COLO668 (cell line): ENCODE measurements around the gene CACNA2D1.

Experiments used
- DNase-seq: peaks from one replicate; lab custom pipeline; 2025; ENCODE audit not compliant: unreplicated experiment; lab: John Stamatoyannopoulos, UW

Gene CACNA2D1

DNA sequence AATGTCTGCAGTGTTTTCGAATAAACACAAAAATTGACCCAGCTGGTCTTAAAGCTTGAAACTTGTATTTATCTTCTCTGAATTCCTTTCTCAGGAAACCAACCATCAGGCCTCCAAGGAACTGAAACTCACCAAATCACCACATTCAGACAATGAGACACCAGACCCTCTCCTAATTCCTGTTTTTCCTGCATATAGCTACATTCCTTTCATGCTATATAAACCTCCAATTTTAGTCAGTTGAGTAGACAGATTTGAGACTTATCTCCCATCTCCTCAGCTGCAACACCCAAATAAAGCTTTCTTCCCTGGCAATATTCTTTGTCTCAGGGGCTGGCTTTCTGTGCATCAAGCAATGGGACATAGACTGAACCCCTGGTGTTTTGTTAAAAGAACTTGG, 317.0 kb downstream of the CACNA2D1 start:
- DNase-seq, result no peak

DNA sequence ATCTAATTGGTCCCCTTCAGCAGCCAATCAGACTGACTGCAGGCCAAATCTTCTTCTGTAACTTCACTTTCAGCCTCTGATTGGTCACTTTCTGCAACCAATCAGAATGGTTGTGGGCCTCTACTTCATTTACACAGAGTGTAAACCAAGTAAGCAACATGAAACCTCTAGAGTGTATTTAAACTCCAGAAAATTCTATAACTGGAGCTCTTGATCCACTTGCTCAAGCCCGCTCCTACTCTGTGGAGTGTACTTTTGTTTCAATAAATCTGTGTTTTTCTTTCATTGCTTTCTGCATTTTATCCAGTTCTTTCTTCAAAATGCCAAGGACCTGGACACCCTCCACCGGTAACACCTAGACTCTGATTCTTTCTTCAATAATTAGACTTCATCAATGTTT, 319.1 kb downstream of the CACNA2D1 start:
- DNase-seq, result no peak

DNA sequence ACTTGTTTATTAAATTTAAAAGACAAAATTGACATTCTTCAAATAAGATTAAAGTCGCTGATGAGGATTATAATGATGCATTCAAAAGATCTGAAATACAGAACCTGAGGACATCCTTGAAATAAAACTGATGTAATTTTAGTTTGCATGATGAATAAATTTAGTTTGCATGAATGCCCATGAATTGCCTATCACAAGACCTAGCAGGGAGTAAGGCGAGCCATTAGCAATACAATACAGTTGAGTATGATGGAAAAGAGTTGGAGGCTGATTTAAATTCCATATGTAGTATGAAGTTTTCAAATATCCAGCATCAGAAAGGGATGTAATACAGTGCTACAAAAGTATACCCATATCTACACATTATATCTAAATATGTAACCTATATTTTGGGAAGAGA, 321.3 kb downstream of the CACNA2D1 start:
- no peak for DNase-seq

DNA sequence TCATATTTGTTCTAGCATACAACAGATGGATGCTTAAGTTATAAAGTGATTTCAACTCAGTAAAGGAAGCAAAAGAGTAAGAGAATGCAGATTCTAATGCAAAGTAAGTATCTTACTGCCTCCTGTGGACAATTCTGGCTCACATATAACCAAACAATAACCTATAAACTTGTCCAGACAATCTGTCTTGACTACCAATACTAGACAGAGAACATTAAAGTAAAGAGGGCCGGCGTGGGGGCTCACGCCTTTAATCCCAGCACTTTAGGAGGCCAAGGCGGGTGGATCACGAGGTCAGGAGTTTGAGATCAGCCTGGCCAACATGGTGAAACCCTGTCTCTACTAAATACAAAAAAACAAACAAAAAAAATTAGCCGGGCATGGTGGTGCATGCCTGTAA, 329.3 kb downstream of the CACNA2D1 start:
- DNase-seq, result no peak

DNA sequence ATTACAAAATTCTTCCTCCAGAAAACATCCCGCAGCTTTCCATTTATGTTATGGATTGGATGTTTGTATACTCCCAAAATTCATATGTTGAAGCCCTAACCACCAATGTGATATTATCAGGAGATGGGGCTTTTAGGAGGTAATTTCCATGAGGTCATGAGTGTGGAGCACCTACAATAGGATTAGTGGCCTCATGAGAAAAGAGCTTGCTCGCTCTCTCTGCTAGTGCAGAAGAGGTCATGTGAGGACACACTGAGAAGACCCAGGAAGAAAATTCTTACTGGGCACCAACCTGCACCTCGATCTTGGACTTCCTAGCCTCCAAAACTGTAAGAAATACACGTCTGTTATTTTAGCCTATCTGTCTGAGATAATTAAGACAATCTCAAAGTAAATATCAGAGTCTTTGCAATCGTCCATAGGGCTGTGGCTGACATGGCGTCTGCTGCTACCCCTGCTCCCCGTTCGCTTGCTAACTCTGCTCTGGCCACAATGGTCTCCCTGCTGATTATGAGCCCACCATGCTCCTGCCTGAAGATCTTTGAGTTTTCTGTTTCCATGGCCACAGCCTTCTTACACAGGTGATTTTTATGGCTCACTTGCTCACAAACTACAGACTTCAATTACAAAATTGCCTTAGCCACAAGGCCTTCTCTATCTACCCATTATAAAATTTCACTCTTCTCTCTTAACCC, 333.3 kb downstream of the CACNA2D1 start:
- DNase-seq, result no peak

DNA sequence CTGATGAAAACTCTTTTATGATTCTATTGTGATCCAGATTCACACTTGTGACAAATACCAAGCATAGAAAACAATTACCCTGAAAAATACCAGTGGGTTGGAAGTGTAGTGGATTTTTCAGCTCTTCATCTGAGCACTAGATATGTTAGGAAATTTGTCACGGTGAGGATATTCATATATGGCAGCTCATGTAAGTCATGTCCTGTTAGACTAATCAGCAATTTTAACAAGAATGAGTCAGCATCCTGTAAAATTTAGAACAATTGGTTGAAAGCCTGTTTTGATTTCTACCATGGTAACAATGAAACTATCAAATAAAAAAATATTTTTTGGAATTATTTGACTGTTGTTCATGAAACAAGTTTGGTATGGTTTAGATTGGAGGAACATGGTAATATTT, 334.3 kb downstream of the CACNA2D1 start:
- no peak for DNase-seq

DNA sequence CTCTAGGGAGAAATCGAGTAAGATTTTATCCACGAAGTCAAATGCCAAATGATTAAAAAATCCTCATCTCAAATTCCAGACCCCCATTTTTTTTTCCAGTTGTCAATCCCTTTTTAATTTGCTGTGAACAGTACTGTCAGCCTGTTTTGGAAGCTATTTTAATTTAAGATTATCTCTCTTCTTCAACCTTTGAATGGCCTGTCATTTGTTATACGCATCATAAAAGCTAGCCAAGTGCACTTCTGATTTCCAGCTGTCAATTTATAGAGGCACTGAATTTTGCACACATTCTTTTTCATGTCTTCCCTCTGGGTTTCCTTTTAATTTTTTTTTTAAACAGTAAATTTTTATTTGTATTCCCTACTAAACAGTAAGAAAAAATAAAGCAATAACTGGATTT, 337.4 kb downstream of the CACNA2D1 start:
- no peak for DNase-seq

DNA sequence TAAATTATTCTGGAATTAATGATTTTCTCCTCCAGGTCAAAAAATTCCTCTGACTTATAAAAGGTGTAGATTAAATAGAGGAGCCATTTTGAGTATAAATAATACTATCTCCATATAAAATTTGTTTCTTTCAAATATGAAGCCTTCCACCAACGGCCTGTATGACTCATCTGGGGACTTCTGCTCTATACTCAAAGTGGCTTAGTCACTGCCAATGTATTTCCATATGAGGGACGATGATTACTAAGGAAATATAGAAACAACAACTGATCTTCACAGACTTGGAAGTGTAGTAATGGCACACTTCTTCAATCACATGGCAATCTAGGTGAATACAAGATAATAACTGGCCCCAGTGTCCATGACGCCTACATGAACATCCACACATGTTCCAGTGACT, 338.1 kb downstream of the CACNA2D1 start:
- DNase-seq, result no peak

DNA sequence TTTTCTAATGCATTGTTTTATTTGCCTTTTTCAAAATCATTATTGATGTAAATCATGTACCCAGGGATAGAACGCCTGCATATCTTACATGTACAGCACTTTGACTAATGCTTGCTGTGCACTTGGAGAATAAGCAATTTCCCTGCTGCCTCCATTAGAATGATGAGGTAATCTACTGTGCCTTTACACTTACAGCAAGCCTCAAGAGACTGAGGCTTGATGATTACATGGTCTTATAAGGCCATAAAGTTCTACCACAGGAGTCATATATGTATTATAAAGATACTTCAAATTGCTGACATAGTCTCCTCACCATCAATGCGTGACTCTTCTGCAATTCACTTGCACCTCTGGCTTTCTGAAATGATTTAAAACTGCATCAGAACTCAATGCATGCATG, 345.2 kb downstream of the CACNA2D1 start:
- DNase-seq, result no peak

DNA sequence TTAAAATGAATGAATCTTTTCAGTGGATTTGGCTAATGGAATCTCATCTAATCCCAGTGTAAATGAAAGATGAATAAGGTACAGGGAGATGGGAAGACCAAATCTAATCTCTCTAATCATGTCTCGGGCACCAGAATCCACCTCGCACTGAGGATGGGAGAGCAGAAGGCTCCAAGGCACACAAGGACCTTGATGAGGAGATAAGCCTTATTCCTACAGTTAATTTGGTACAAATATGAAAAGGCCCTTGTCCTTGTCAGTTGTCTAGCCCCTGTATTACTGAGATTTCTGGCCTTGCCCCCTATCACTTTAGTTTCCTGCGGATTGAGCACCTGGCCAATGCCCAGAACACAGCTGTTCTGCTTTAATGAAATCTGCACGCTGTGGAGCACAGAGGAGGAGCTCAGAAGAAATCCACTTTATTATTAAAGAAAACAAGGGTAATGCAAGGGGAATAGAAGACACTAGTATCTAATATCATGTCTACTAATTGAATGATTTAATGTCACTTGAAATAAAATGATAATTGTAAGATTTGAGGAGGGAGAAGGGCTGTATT, 352.4 kb downstream of the CACNA2D1 start:
- DNase-seq, result no peak

DNA sequence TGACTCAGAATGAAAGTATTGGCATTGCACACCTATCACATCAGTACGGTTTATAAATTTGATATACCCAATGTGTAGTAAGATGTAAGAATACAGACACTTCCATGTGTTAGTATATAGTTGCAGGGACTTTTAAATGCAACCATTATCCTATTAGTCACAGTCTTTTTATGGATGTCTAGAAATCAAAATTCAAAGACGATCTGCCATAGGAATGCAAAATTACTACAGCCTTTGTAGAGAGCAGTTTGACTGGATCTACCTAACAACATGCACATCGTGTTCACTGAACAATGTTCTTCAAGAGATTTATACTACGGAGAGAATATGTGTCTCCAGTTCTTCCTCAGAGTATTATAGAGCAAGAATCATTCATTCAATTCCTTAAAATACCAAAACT, 356.5 kb downstream of the CACNA2D1 start:
- no peak for DNase-seq

DNA sequence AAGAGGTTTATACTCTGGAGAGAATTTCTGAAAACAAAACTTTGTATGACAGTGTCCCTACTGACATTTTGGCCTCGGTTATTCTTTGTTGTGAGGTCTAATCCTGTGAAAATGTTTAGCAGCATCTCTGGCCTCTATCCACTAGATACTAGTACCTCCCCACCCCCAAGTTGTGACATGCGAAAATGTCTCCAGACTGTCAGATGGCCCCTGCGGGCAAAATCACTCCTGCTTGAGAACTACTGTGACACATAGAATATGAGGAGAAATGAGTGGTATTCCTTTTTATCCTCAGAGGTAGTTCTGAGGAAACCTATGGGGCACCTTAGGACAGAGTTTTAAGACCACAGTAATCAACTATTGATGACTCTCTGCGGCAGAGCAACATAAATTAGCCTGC, 358.5 kb downstream of the CACNA2D1 start:
- no peak for DNase-seq

DNA sequence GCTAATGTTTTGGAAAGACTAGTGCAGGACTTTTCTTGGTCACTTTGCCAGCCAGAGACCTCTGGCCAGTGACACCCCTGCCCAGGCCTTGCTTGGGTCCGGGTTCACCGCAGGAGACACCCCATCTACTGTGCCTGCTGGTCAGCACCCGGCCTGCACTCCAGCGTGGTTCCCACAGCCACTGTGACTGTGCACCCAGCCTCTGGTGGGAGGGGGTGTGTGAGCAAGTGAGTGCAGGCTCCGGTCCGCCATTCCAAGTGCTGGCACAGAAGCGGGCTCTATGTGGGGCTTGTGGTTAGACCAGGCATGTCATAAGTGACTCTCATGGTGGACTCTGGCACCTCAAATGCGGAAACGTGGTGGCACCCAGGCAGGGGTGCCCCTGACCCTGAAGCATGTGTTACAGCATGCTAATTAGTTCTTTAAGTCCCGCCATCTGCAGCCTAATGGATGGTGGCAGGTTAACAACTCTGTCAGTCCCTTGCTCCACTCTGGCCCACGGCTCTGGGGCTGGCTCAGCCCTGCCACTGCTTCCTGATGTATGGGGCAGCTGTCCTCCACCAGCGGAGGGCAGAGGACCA, 361.8 kb downstream of the CACNA2D1 start:
- no peak for DNase-seq

DNA sequence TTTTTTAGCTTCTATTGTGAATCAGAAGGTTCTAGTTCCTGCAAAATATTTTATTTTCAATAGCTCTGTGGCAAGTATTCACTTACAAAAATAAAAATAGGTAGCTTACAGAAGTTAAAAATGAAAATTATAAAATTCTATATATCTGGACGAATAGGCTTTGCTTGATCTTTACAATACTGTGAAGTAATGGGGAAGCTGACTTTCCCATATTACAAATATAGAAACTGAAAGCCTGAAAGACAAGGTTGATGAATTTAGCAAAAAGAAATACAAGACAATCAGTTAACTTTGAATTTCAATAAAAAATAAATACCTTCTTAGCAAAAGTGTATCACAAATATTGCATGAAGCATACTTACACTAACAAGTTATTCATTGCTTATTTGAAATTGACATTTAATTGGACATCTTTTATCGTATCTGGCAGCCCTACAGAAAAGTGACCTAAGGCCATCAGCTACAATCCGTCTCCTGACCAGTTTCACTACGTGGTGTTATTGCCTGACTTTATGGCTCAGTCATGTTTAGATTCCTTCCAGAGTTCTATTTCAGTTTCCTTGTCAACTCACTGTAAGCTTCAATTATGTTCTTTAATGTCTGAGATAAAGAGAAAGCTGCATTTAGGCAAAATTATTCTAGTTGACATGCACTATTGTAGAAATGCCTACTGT, 363.2 kb downstream of the CACNA2D1 start:
- no peak for DNase-seq

DNA sequence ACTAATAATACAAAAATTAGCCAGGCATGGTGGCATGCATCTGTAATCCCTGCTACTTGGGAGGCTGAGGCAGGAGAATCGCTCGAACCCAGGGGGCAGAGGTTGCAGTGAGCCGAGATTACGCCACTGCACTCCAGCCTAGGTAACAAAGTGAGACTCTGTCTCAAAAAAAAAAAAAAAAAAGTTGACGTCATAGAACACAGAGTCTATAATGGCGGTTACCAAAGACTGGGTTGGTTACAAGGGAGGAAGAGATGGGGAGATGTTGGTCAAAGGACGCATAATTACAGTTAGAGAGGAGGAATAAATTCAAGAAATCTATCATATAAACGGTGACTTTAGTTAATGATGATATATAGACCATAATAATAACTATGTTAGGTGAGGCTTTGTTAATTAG, 364.1 kb downstream of the CACNA2D1 start:
- no peak for DNase-seq

DNA sequence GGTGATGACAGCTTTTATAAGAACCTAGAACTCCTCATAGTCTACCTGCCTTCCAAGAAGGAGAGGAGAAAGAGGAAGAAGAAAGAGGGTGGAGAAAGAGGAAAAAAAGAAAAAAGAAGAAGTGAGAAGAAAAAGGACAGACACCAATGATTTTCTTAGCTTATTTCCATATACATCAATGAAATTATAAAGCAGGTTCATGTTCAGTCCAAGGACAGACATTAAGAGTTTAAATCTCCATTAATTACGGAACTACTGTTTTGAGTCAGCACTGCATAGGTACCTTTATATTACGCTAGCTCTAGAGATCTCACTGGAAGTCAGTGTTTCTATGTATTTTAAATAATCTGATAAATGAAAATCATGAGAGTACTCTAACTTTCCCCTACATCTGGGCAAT, 364.8 kb downstream of the CACNA2D1 start:
- no peak for DNase-seq

DNA sequence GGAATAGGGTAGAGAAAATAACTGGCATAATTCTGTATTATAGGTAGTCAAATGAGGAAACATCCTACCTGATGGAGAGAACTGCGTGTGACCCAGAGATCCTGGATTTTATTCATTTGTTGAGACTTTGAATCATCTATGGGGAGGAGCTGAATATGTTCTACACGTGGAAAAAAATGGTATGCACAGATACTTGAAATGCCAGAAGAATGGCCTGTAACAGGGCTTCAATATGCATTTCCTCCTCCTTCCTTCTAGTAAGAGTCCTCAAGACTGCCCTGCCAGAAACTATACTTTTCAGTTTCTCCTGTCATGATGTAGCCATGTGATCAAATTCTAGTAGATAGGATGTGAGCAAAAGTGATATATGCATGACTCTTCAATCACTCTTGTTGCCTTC, 372.1 kb downstream of the CACNA2D1 start:
- no peak for DNase-seq

DNA sequence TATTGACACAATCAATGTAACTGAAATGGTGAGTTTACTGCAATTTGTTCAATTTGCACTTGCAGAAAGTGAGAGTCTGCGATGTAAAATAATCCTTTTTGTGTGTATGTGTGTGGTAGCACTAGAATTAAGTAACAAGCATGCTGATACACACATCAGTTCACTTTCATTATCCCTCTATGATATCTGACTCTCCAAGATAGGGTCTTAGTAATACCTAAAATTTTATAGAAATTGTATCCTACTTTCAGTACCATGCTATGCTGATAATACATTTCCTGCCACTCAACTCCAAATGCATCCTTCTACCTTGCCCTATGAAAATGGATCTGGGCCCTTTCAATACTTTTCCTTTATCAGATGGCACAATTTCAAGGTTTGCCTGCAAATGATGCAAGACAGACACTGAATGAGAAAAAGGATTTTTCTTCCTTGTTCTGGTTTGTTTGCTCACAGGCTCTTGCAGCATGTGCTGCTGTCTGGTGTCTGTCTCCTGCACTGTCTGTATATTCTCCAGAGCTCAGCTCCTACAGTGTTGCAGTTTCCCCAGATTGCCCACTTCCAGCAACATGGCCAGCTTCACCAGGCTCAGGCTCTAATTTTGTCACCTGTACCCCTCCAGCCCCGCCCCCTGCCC, 375.8 kb downstream of the CACNA2D1 start:
- DNase-seq, result no peak

DNA sequence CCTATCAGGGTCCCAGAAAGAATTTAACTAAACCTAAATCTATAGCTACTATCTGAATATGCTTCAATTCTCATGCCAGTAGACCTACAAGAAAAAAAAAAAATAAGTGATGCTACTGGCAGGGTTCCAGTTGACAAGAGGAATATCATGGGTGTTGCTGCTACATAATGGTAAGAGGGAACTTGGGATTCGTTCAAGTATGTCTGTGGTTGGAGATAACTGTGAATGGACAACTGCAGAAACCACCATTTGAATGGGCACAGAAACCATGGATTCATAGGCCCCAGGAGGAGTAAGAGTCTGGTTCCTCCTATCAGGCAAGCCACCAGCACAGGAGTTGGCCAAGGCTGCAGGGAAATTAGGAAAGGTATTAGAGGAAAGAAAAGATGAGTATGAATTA, 386.1 kb downstream of the CACNA2D1 start:
- no peak for DNase-seq

DNA sequence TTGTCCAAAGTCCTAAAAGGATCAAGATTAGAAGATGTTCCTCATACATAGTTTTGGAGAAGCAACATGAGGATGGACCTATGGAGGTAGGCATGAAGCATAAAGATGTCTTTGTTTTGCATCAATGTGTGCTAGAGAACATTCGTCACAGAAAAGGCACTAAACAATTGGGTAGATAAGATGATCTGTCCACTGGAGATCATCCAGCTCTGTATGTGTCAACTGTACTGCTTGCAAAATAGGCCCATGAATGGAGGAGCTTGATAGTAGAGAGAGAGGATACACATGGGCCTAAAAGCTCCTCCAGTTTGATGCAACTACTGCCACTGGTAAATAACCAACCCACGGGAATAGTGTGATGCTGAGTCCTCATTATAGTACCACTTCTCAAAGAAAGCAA, 387.3 kb downstream of the CACNA2D1 start:
- DNase-seq, result no peak

DNA sequence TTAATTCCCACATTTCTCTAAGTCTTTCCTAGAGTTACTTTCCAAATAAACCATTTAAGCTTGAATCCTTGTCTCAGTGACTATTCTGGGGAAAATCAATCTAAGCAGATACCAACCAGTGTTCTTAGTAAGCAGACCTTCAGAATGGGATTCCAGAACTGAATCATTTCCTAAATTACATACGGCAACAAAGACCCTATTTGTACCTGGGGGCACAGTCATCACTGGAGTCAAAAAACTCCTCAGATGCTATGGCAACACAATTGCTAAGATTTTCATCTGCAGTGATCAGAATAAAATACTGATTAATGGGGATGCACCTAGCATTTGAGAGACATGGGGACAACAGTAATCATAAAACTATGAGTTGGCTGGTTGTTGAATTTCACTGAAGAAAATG, 389.0 kb downstream of the CACNA2D1 start:
- DNase-seq, result no peak
